DOHH2 (cell line): ENCODE data around the gene WDR33.
"Not testable (repeated sequence)": the region's sequence is repeated elsewhere in the genome, so short reads cannot be mapped to it uniquely, and the experiment has no call there.

Source experiments
- H3F3A ChIP-seq: fragments of 200-600 bp; sonication (generic), shearing (Covaris generic); 2 replicates; pipeline ENCODE4 v1.6.0; 2016; ENCODE audit warnings: antibody characterized with exemption, mild to moderate bottlenecking; ENCODE audit not compliant: control insufficient read depth, insufficient read depth
- H3K27ac ChIP-seq: fragments of 200-600 bp; sonication (generic); 2 replicates; pipeline ENCODE4 v1.5.1; 2014; ENCODE audit warnings: low read depth, mild to moderate bottlenecking, low read length, moderate library complexity
- H3K27me3 ChIP-seq: fragments of 200-600 bp; sonication (generic); 2 replicates; pipeline ENCODE4 v1.6.1; 2014; ENCODE audit warnings: mild to moderate bottlenecking, low read length, mixed read lengths; ENCODE audit not compliant: control insufficient read depth
- H3K36me3 ChIP-seq: fragments of 200-600 bp; sonication (generic); 2 replicates; pipeline ENCODE4 v1.6.1; 2014; ENCODE audit warnings: mild to moderate bottlenecking, low read length, moderate library complexity, mixed read lengths; ENCODE audit not compliant: control insufficient read depth
- H3K4me1 ChIP-seq: fragments of 200-600 bp; sonication (generic); 2 replicates; pipeline ENCODE4 v1.6.1; 2014; ENCODE audit warnings: mild to moderate bottlenecking, low read length, mixed read lengths; ENCODE audit not compliant: control insufficient read depth
- H3K4me2 ChIP-seq: fragments of 200-600 bp; sonication (generic); 2 replicates; pipeline ENCODE4 v1.6.0; 2014; ENCODE audit warnings: mild to moderate bottlenecking, low read length, moderate library complexity
- H3K4me3 ChIP-seq: fragments of 200-600 bp; sonication (generic); 2 replicates; pipeline ENCODE4 v1.5.1; 2014; ENCODE audit warnings: mild to moderate bottlenecking, low read length, mixed read lengths
- H3K79me2 ChIP-seq: fragments of 200-600 bp; sonication (generic); 2 replicates; pipeline ENCODE4 v1.6.1; 2014; ENCODE audit warnings: mild to moderate bottlenecking, low read length, mixed read lengths; ENCODE audit not compliant: control insufficient read depth
- H3K9me2 ChIP-seq: fragments of 200-600 bp; sonication (generic); replicated peaks from 2 replicates; pipeline ENCODE4 v1.6.1; 2014; ENCODE audit warnings: mild to moderate bottlenecking, low read length, mixed read lengths; ENCODE audit not compliant: control insufficient read depth
- H3K9me3 ChIP-seq: fragments of 200-600 bp; sonication (generic); 2 replicates; pipeline ENCODE4 v1.6.1; 2014; ENCODE audit warnings: antibody characterized with exemption, low read length, mixed read lengths; ENCODE audit not compliant: control insufficient read depth, insufficient read depth
- H4K20me1 ChIP-seq: fragments of 200-600 bp; sonication (generic); 2 replicates; pipeline ENCODE4 v1.6.0; 2014; ENCODE audit warnings: low read depth, mild to moderate bottlenecking, antibody characterized with exemption, low read length, moderate library complexity; ENCODE audit not compliant: control insufficient read depth, insufficient read depth
- EZH2phosphoT487 ChIP-seq: fragments of 200-600 bp; sonication (generic); IDR thresholded peaks from 2 replicates; pipeline ENCODE4 v1.6.1; 2017; ENCODE audit warnings: borderline replicate concordance, mild to moderate bottlenecking, antibody characterized with exemption, low read length, moderate library complexity, mixed read lengths
- TF ChIP-seq, protein P1 (sequence below): fragments of 200-600 bp; sonication (generic); IDR thresholded peaks from one replicate; pipeline ENCODE4 v1.5.1; 2014; ENCODE audit warnings: antibody characterized with exemption, mild to moderate bottlenecking, low read depth, low read length; ENCODE audit not compliant: poor library complexity, severe bottlenecking

WDR33 gene

GRCh38 chr2:127770973-127771735 lies 39.8 kb downstream of the WDR33 start:
- Histone ChIP-seq H3K27me3 (no peaks in the 10 kb centered on the region), H3K27ac (no peak overlapping the region), H3K4me1 (peaks cover 46% of the 10 kb centered on the region), H3K4me2 (no peak overlapping the region), H3K9me2 (no peaks in the 10 kb centered on the region), H3K36me3 (peaks cover 65% of the 10 kb centered on the region), H3K4me3 (no peak overlapping the region), H3F3A (peaks cover 21% of the 10 kb centered on the region), H4K20me1 (peaks cover 10% of the 10 kb centered on the region), H3K9me3 (no peaks in the 10 kb centered on the region), H3K79me2 (peaks cover 83% of the 10 kb centered on the region)
- TF ChIP-seq, protein P1, sequence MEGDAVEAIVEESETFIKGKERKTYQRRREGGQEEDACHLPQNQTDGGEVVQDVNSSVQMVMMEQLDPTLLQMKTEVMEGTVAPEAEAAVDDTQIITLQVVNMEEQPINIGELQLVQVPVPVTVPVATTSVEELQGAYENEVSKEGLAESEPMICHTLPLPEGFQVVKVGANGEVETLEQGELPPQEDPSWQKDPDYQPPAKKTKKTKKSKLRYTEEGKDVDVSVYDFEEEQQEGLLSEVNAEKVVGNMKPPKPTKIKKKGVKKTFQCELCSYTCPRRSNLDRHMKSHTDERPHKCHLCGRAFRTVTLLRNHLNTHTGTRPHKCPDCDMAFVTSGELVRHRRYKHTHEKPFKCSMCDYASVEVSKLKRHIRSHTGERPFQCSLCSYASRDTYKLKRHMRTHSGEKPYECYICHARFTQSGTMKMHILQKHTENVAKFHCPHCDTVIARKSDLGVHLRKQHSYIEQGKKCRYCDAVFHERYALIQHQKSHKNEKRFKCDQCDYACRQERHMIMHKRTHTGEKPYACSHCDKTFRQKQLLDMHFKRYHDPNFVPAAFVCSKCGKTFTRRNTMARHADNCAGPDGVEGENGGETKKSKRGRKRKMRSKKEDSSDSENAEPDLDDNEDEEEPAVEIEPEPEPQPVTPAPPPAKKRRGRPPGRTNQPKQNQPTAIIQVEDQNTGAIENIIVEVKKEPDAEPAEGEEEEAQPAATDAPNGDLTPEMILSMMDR, result no peak
- no peak for TF ChIP-seq EZH2phosphoT487

DNA sequence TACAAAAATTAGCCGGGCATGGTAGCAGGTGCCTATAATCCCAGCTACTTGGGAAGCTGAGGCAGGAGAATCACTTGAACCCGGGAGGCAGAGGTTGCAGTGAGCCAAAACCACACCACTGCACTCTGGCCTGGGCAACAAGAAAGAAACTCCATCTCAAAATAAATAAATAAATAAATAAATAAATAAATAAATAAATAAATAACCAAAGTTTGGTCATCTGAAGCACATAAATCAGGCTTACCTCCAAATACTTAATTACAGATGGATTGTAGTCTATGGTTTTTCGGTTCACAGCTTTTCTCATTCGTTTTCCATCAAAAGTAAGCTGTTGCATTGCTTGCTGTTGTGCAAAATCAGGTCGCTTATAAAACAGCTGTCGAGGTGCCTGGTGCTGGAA lies 40.4 kb downstream of the WDR33 start:
- H3F3A ChIP-seq, result peaks cover 21% of the 10 kb centered on the region
- H3K4me3 ChIP-seq, H3K27me3 ChIP-seq, H3K9me3 ChIP-seq, H3K27ac ChIP-seq, H3K4me2 ChIP-seq, H4K20me1 ChIP-seq, H3K9me2 ChIP-seq: not testable (repeated sequence)
- H3K36me3 ChIP-seq, result peaks cover 69% of the 10 kb centered on the region
- H3K4me1 ChIP-seq, result peaks cover 40% of the 10 kb centered on the region
- H3K79me2 ChIP-seq, result peaks cover 77% of the 10 kb centered on the region

- Histone ChIP-seq H3F3A (peaks cover 18% of the 10 kb centered on the region), H3K9me3 (no peaks in the 10 kb centered on the region), H3K27ac (no peak overlapping the region), H3K9me2 (no peaks in the 10 kb centered on the region), H4K20me1 (peaks cover 3% of the 10 kb centered on the region), H3K79me2 (peaks cover 68% of the 10 kb centered on the region), H3K36me3 (peaks cover 76% of the 10 kb centered on the region), H3K4me3 (no peak overlapping the region), H3K4me2 (no peak overlapping the region), H3K4me1 (peaks cover 31% of the 10 kb centered on the region), H3K27me3 (no peaks in the 10 kb centered on the region)
- no peak for TF ChIP-seq EZH2phosphoT487
- TF ChIP-seq, protein P1, result no peak
These were observed 41.4 kb downstream of the WDR33 start for GRCh38 chr2:127769587-127769986.

DNA sequence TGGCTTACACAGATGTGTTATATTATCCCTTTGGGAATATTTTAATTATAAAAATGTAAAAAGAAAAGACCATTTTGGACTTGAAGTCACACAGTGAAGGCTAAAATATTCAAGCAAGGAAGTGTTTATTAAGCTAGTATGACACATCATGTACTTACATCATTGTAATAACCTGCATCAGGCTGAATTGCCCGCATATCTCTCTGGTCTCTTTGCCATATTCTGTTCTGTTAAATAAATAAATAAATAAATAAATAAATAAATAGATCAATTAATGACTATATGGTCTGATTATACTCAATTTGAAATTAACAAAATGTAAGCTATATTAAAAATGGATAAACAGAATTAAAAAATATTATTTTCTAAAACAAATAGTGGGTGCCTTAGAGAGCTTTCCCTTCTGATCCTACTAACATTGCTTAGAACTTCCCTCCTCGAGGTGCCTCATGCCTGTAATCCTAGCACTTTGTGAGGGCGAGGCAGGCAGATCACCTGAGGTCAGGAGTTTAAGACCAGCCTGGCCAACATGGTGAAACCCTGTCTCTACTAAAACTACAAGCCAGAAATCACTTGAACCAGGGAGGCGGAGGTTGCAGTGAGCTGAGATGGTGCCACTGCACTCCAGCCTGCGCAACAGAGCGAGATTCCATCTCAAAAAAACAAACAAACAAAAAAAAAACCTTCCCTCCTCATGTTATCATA lies 42.0 kb downstream of the WDR33 start:
- no peak overlapping the region for H3K27ac ChIP-seq
- H3K36me3 ChIP-seq, result peaks cover 83% of the 10 kb centered on the region
- no peak overlapping the region for H3K4me3 ChIP-seq
- no peaks in the 10 kb centered on the region for H3K9me2 ChIP-seq
- peaks cover 18% of the 10 kb centered on the region for H3F3A ChIP-seq
- TF ChIP-seq, protein P1, result no peak
- no peak for TF ChIP-seq EZH2phosphoT487
- no peaks in the 10 kb centered on the region for H3K9me3 ChIP-seq
- peaks cover 63% of the 10 kb centered on the region for H3K79me2 ChIP-seq
- H3K27me3 ChIP-seq, result no peaks in the 10 kb centered on the region
- peaks cover 26% of the 10 kb centered on the region for H3K4me1 ChIP-seq
- H4K20me1 ChIP-seq, result peaks cover 3% of the 10 kb centered on the region
- no peak overlapping the region for H3K4me2 ChIP-seq
